Naive thymus-derived CD4-positive, alpha-beta T cell (primary cell): ENCODE measurements around the gene HOXC6. TPM values are rescaled to one million over a fixed set of nuclear protein-coding genes. Genes with fewer than 3 reads are reported as not detected.

Experiments used
- ATAC-seq: fragments of 150-1000 bp; cut with Tn5 transposase; 2 replicates; pipeline ENCODE4 v1.10.0; 2021; ENCODE audit warnings: mild to moderate bottlenecking, moderate library complexity
- CTCF ChIA-PET: fragments of 350-600 bp; sonication (Branson Sonifier 250); formaldehyde crosslinking; loops from one replicate; lab custom pipeline; 2021; ENCODE audit warnings: antibody characterized with exemption; lab: Charles Lee
- POLR2A ChIA-PET: fragments of 350-600 bp; sonication (Branson Sonifier 250); formaldehyde crosslinking; loops from one replicate; lab custom pipeline; 2021; ENCODE audit warnings: antibody characterized with exemption, inconsistent platforms; lab: Charles Lee
- DNase-seq, 9 donors: peaks; one replicate each; pipeline versions ENCODE4 v3.0.0 to v3.0.0-alpha.2; 2020 to 2022; ENCODE audit warnings: mixed read lengths in 1 of 9
- H3K27ac ChIP-seq: one replicate; pipeline ENCODE4 v1.7.0; 2013; ENCODE audit warnings: mild to moderate bottlenecking, low read depth, low read length, moderate library complexity
- H3K27me3 ChIP-seq, 2 donors: one replicate each; pipeline ENCODE4 v1.7.0; 2013; ENCODE audit warnings: low read length in 2 of 2, mild to moderate bottlenecking in 2 of 2, moderate library complexity in 2 of 2; ENCODE audit not compliant: control insufficient read depth in 2 of 2, insufficient read depth in 2 of 2
- H3K36me3 ChIP-seq, 3 experiments: 1 replicate in 2 of 3; 2 replicates in 1 of 3; pipeline ENCODE4 v1.7.0; 2013; ENCODE audit warnings: low read length in 3 of 3, mild to moderate bottlenecking in 3 of 3, moderate library complexity in 1 of 3; ENCODE audit not compliant: insufficient read depth in 3 of 3, control insufficient read depth in 2 of 3
- H3K4me1 ChIP-seq, 2 donors: one replicate each; pipeline ENCODE4 v1.7.0; 2013; ENCODE audit warnings: low read length in 2 of 2, mild to moderate bottlenecking in 2 of 2, moderate library complexity in 1 of 2; ENCODE audit not compliant: control insufficient read depth in 2 of 2, insufficient read depth in 2 of 2
- H3K4me3 ChIP-seq: 2 replicates; pipeline ENCODE4 v1.7.0; 2013; ENCODE audit warnings: mild to moderate bottlenecking, low read length
- H3K9me3 ChIP-seq, 3 experiments: 1 replicate in 2 of 3; 2 replicates in 1 of 3; pipeline ENCODE4 v1.7.0; 2013; ENCODE audit warnings: low read length in 3 of 3; ENCODE audit not compliant: control insufficient read depth in 2 of 3
- H3K27ac Mint-ChIP-seq, 9 donors: one replicate each; pipeline ENCODE4 v1.8.0; 2020 to 2022; ENCODE audit warnings: mixed read lengths in 9 of 9, mild to moderate bottlenecking in 8 of 9, moderate library complexity in 5 of 9, inconsistent platforms in 2 of 9
- H3K27me3 Mint-ChIP-seq, 5 donors: one replicate each; pipeline ENCODE4 v1.8.0; 2021 to 2022; ENCODE audit warnings: mixed read lengths in 5 of 5, mild to moderate bottlenecking in 1 of 5
- H3K36me3 Mint-ChIP-seq, 5 donors: one replicate each; pipeline ENCODE4 v1.8.0; 2020 to 2022; ENCODE audit warnings: mixed read lengths in 5 of 5, mild to moderate bottlenecking in 3 of 5, inconsistent platforms in 1 of 5
- H3K4me1 Mint-ChIP-seq, 7 donors: one replicate each; pipeline ENCODE4 v1.8.0; 2020 to 2022; ENCODE audit warnings: mixed read lengths in 7 of 7, mild to moderate bottlenecking in 3 of 7, inconsistent platforms in 1 of 7
- H3K4me3 Mint-ChIP-seq, 10 donors: one replicate each; pipeline ENCODE4 v1.8.0; 2020 to 2022; ENCODE audit warnings: mild to moderate bottlenecking in 10 of 10, mixed read lengths in 10 of 10, moderate library complexity in 6 of 10, inconsistent platforms in 2 of 10
- H3K9me3 Mint-ChIP-seq, 11 donors: one replicate each; pipeline ENCODE4 v1.8.0; 2020 to 2022; ENCODE audit warnings: mixed read lengths in 11 of 11, mild to moderate bottlenecking in 4 of 11, inconsistent platforms in 1 of 11, moderate library complexity in 1 of 11
- intact Hi-C, 2 donors: fragments of 100-400 bp; cut with micrococcal nuclease; formaldehyde crosslinking; loops; one replicate each; pipeline ENCODE4 v1.15.1; 2023
- polyA plus RNA-seq, 2 donors: library from polyadenylated mRNA; unstranded; fragments of 300-500 nt; fragmentation: Illumina TruSeq; gene quantifications; one replicate each; pipeline ENCODE4 v1.2.3, GENCODE V29; 2021
- total RNA-seq, 6 experiments: library from RNA in 5 of 6; stranded (reverse) in 5 of 6; gene quantifications; 1 replicate in 5 of 6; 2 replicates in 1 of 6; pipeline ENCODE4 v1.2.3 and lab custom pipeline; 2021 to 2026

Gene HOXC6
- total and polyA plus RNA-seq, 7 experiments from 2014 or later, result not detected

- intact Hi-C loops, result loop anchor here (5.0 to 10.0 kb wide), 2 partner anchors 132 to 369 kb away; no protein-coding TSS in a partner anchor
- ChIA-PET CTCF (interaction anchor here (0.6 to 7.0 kb wide), 9 partner anchors 11 to 441 kb away, joined by 3 to 71 read pairs (median 6); partner anchors contain the start of gene SMUG1), POLR2A (interaction anchor here (0.7 kb wide), 1 partner anchor 210 kb away, joined by 3 read pairs; no protein-coding TSS in a partner anchor)
- H3K4me3 ChIP-seq, result no peak overlapping the region
- no peak overlapping the region for H3K27ac ChIP-seq
- no peaks in the 10 kb centered on the region for H3K9me3 ChIP-seq
- DNase-seq, result no peak
- H3K9me3 Mint-ChIP-seq, result peaks cover 0 to 2% (median 0%) of the 10 kb centered on the region in 11 donors
- H3K4me3 Mint-ChIP-seq, result peak overlapping the region in 8 of 10 donors; percentile 15 to 91 (median 82)
- peaks cover 6 to 50% (median 23%) of the 10 kb centered on the region in 7 donors for H3K4me1 Mint-ChIP-seq
- no peak for ATAC-seq
- peak overlapping the region in 2 of 9 donors; percentile 6 to 42 for H3K27ac Mint-ChIP-seq
- peaks cover 89 to 97% (median 93%) of the 10 kb centered on the region in 5 donors for H3K27me3 Mint-ChIP-seq
- H3K36me3 ChIP-seq, result no peaks in the 10 kb centered on the region
- H3K27me3 ChIP-seq, result peaks cover 19 to 76% of the 10 kb centered on the region in 2 donors
- no peaks in the 10 kb centered on the region for H3K36me3 Mint-ChIP-seq
- H3K4me1 ChIP-seq, result peaks cover 7 to 17% of the 10 kb centered on the region in 2 donors
These were observed 22.7 kb upstream of the HOXC6 start for GRCh38 chr12:54005531-54005852.

GRCh38 chr12:54005853-54006558 lies 22.2 kb upstream of the HOXC6 start:
- H3K27me3 Mint-ChIP-seq, result peaks cover 90 to 97% (median 92%) of the 10 kb centered on the region in 5 donors
- Histone ChIP-seq H3K27ac (no peak overlapping the region), H3K9me3 (no peaks in the 10 kb centered on the region), H3K4me1 (peaks cover 6 to 20% of the 10 kb centered on the region in 2 donors), H3K4me3 (peak overlapping the region; percentile 45), H3K27me3 (peaks cover 24 to 77% of the 10 kb centered on the region in 2 donors), H3K36me3 (no peaks in the 10 kb centered on the region)
- ChIA-PET POLR2A (interaction anchor here (0.7 kb wide), 1 partner anchor 210 kb away, joined by 3 read pairs; no protein-coding TSS in a partner anchor), CTCF (interaction anchor here (0.6 to 7.0 kb wide), 11 partner anchors 11 to 441 kb away, joined by 3 to 71 read pairs (median 5); partner anchors contain the start of gene SMUG1)
- intact Hi-C loops, result loop anchor here (1.0 to 10.0 kb wide), 10 partner anchors 11 to 369 kb away; no protein-coding TSS in a partner anchor
- H3K36me3 Mint-ChIP-seq, result no peaks in the 10 kb centered on the region
- peak overlapping the region; percentile 79 to 91 (median 84) for H3K4me3 Mint-ChIP-seq
- H3K27ac Mint-ChIP-seq, result peak overlapping the region in 1 of 9 donors; percentile 6
- peaks cover 9 to 53% (median 23%) of the 10 kb centered on the region in 7 donors for H3K4me1 Mint-ChIP-seq
- H3K9me3 Mint-ChIP-seq, result peaks cover 0 to 2% (median 0%) of the 10 kb centered on the region in 11 donors
- ATAC-seq (peak; percentile 90), DNase-seq (peak; percentile 67 to 89 (median 79))

GRCh38 chr12:54006559-54007220 lies 21.6 kb upstream of the HOXC6 start:
- no peak for ATAC-seq
- peak overlapping the region; percentile 79 to 91 (median 84) for H3K4me3 Mint-ChIP-seq
- peaks cover 15 to 60% (median 29%) of the 10 kb centered on the region in 7 donors for H3K4me1 Mint-ChIP-seq
- no peak overlapping the region for H3K27ac ChIP-seq
- H3K27me3 ChIP-seq, result peaks cover 29 to 78% of the 10 kb centered on the region in 2 donors
- H3K36me3 ChIP-seq, result no peaks in the 10 kb centered on the region
- no peaks in the 10 kb centered on the region for H3K9me3 Mint-ChIP-seq
- ChIA-PET CTCF (interaction anchor here (0.6 to 7.0 kb wide), 10 partner anchors 11 to 224 kb away, joined by 3 to 71 read pairs (median 4); partner anchors contain the start of gene SMUG1), POLR2A (no interaction called here)
- H3K4me3 ChIP-seq, result peak overlapping the region; percentile 45
- no peak for DNase-seq
- peaks cover 6 to 23% of the 10 kb centered on the region in 2 donors for H3K4me1 ChIP-seq
- H3K27ac Mint-ChIP-seq, result peak overlapping the region in 1 of 9 donors; percentile 8
- H3K27me3 Mint-ChIP-seq, result peaks cover 90 to 97% (median 92%) of the 10 kb centered on the region in 5 donors
- no peaks in the 10 kb centered on the region for H3K9me3 ChIP-seq
- no peaks in the 10 kb centered on the region for H3K36me3 Mint-ChIP-seq
- intact Hi-C loops, result loop anchor here (1.0 to 10.0 kb wide), 10 partner anchors 11 to 368 kb away; no protein-coding TSS in a partner anchor

GRCh38 chr12:54007538-54008259 lies 20.5 kb upstream of the HOXC6 start:
- Mint-ChIP-seq H3K27ac (peak overlapping the region in 1 of 9 donors; percentile 8), H3K4me1 (peaks cover 15 to 56% (median 28%) of the 10 kb centered on the region in 7 donors), H3K27me3 (peaks cover 90 to 97% (median 92%) of the 10 kb centered on the region in 5 donors), H3K4me3 (peak overlapping the region in 5 of 10 donors; percentile 11 to 91 (median 40)), H3K36me3 (no peaks in the 10 kb centered on the region), H3K9me3 (no peaks in the 10 kb centered on the region)
- CTCF ChIA-PET, result interaction anchor here (1.0 to 7.0 kb wide), 7 partner anchors 25 to 223 kb away, joined by 3 to 71 read pairs (median 5); partner anchors contain the start of genes HOXC5 and SMUG1
- POLR2A ChIA-PET, result no interaction called here
- H3K36me3 ChIP-seq, result no peaks in the 10 kb centered on the region
- H3K27me3 ChIP-seq, result peaks cover 29 to 67% of the 10 kb centered on the region in 2 donors
- DNase-seq, result no peak
- peaks cover 6 to 23% of the 10 kb centered on the region in 2 donors for H3K4me1 ChIP-seq
- no peak overlapping the region for H3K27ac ChIP-seq
- intact Hi-C loops, result loop anchor here (2.0 to 10.0 kb wide), 3 partner anchors 19 to 367 kb away; no protein-coding TSS in a partner anchor
- no peaks in the 10 kb centered on the region for H3K9me3 ChIP-seq
- ATAC-seq, result no peak
- no peak overlapping the region for H3K4me3 ChIP-seq

- no peaks in the 10 kb centered on the region for H3K9me3 ChIP-seq
- H3K36me3 Mint-ChIP-seq, result no peaks in the 10 kb centered on the region
- no peak overlapping the region for H3K27ac ChIP-seq
- no peaks in the 10 kb centered on the region for H3K9me3 Mint-ChIP-seq
- peaks cover 6 to 23% of the 10 kb centered on the region in 2 donors for H3K4me1 ChIP-seq
- H3K4me1 Mint-ChIP-seq, result peaks cover 15 to 53% (median 28%) of the 10 kb centered on the region in 7 donors
- CTCF ChIA-PET, result interaction anchor here (1.1 to 7.0 kb wide), 4 partner anchors 25 to 199 kb away, joined by 5 to 71 read pairs (median 46); partner anchors contain the start of genes HOXC5 and SMUG1
- DNase-seq (no peak), ATAC-seq (no peak)
- H3K4me3 Mint-ChIP-seq, result peak overlapping the region in 4 of 10 donors; percentile 36 to 75 (median 53)
- no peaks in the 10 kb centered on the region for H3K36me3 ChIP-seq
- POLR2A ChIA-PET, result no interaction called here
- H3K27ac Mint-ChIP-seq, result no peak overlapping the region
- intact Hi-C loops, result loop anchor here (2.0 to 10.0 kb wide), 3 partner anchors 19 to 367 kb away; no protein-coding TSS in a partner anchor
- H3K27me3 ChIP-seq, result peaks cover 29 to 65% of the 10 kb centered on the region in 2 donors
- H3K4me3 ChIP-seq, result no peak overlapping the region
- peaks cover 90 to 97% (median 92%) of the 10 kb centered on the region in 5 donors for H3K27me3 Mint-ChIP-seq
These were observed 20.0 kb upstream of the HOXC6 start for GRCh38 chr12:54008260-54008552.
